ENCODE data around the gene GPR180. TPM values are rescaled to one million over a fixed set of nuclear protein-coding genes. Genes with fewer than 3 reads are reported as not detected.

GPR180 gene
- polyA plus RNA-seq, 2 of the 4 experiments (the other 2 are of a cell fraction): 3.6 to 7.8 TPM

DNA sequence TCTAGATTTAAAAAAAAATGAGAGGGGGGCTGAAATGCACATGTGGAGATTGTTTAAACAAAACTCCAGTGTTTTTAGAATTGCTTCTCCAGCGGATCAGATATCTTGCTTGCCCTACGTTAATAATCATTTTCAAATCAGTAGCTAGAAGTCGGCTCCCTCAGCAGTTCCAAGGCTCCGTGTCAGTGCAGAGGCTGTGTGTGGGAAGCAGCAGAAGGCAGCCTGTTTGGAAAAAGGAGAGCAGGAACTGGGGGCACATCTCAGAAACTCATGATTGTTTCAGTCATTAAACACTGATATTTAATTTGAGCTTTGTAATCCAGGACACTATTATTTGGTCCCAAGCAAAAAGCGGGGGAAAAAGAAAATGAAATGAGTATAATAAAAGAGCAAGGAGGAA lies 59.7 kb downstream of the GPR180 start (continued):
- TF ChIP-seq, protein P1, sequence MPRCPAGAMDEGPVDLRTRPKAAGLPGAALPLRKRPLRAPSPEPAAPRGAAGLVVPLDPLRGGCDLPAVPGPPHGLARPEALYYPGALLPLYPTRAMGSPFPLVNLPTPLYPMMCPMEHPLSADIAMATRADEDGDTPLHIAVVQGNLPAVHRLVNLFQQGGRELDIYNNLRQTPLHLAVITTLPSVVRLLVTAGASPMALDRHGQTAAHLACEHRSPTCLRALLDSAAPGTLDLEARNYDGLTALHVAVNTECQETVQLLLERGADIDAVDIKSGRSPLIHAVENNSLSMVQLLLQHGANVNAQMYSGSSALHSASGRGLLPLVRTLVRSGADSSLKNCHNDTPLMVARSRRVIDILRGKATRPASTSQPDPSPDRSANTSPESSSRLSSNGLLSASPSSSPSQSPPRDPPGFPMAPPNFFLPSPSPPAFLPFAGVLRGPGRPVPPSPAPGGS (IDR thresholded peaks at IDR 0.05): no peak
- TF ChIP-seq HOXA7 (CRISPR knock-in tag; IDR thresholded peaks at IDR 0.05) (no peak), CBX2 (IDR thresholded peaks at IDR 0.05; ENCODE audit: borderline replicate concordance, low read depth) (no peak), FOSL2 (IDR thresholded peaks at IDR 0.05) (no peak), FOSL2 (CRISPR knock-in tag; IDR thresholded peaks at IDR 0.05) (no peak)

DNA sequence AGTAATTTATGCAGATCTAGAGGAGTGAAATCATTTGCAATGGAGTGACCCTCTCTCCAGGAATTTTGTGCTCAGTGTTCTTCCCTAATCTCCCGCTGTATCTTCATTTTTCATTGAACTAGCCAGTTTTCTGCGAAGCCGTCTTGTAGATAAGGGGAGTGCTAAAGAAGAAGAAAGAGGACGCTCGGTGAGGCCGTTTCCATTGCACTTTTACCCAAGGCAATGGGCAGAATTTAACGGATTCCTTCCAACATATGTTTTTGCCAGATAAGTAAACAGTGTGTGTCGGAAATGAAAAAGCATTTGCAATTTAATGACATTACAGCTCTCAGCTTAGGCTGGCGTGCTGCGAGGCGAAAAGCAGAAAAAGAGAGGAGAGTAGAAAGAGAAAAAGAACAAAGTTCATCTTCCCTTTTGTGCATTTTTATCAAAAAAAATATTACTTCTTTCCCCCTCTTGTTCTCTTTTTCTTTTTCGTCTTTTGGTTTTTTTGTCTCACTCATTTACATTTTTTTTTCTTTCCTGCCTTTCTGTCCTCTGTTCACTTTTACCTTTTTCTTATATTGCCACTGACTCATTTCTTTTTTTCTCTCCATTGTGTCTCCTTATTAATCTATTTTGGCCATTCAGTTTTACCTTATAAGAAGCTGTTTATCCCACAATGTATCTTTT lies 60.8 kb downstream of the GPR180 start:
- no peak overlapping the region for H3K4me2 ChIP-seq
- DNase-seq (ENCODE audit: low read depth in 1 of 2, low spot score in 1 of 2) (no peak), ATAC-seq (no peak), FAIRE-seq (no peak)
- no peaks in the 10 kb centered on the region for H3K9me3 ChIP-seq
- no peak overlapping the region for H3K4me3 ChIP-seq
- H3K4me1 ChIP-seq: 0 out of 3 replicates have a peak, but pooled peaks cover under 1% of the 10 kb centered on the region
- ChIA-PET CTCF (interaction anchor here (1.1 to 4.2 kb wide), 4 partner anchors 10 to 42 kb away, joined by 4 to 17 read pairs (median 9); no protein-coding TSS in a partner anchor), POLR2A (no interaction called here)
- WGBS (ENCODE audit: missing lambda C conversion rate): 80% methylated on average over 12 of the region's 12 CpGs
- no peak overlapping the region for H3K27ac ChIP-seq
- TF ChIP-seq GATA3 (IDR thresholded peaks at IDR 0.05; ENCODE audit: borderline replicate concordance) (no peak), HEYL (CRISPR knock-in tag; IDR thresholded peaks at IDR 0.05) (no peak), FOSB (CRISPR knock-in tag; IDR thresholded peaks at IDR 0.05) (no peak), RARB (CRISPR knock-in tag; IDR thresholded peaks at IDR 0.05) (no peak), POLR2AphosphoS2 (conservative IDR thresholded peaks at IDR 0.05; ENCODE audit: low read length) (no peak), KDM5A (IDR thresholded peaks at IDR 0.05) (no peak), TFCP2L1 (CRISPR knock-in tag; IDR thresholded peaks at IDR 0.05) (no peak), PHF8 (IDR thresholded peaks at IDR 0.05; ENCODE audit: borderline replicate concordance, low read depth) (no peak)
- TF ChIP-seq, protein P2, sequence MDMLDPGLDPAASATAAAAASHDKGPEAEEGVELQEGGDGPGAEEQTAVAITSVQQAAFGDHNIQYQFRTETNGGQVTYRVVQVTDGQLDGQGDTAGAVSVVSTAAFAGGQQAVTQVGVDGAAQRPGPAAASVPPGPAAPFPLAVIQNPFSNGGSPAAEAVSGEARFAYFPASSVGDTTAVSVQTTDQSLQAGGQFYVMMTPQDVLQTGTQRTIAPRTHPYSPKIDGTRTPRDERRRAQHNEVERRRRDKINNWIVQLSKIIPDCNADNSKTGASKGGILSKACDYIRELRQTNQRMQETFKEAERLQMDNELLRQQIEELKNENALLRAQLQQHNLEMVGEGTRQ (IDR thresholded peaks at IDR 0.05): no peak
- TF ChIP-seq, protein P3, sequence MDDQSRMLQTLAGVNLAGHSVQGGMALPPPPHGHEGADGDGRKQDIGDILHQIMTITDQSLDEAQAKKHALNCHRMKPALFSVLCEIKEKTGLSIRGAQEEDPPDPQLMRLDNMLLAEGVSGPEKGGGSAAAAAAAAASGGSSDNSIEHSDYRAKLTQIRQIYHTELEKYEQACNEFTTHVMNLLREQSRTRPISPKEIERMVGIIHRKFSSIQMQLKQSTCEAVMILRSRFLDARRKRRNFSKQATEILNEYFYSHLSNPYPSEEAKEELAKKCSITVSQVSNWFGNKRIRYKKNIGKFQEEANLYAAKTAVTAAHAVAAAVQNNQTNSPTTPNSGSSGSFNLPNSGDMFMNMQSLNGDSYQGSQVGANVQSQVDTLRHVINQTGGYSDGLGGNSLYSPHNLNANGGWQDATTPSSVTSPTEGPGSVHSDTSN (IDR thresholded peaks at IDR 0.05): no peak
- TF ChIP-seq, protein P4, sequence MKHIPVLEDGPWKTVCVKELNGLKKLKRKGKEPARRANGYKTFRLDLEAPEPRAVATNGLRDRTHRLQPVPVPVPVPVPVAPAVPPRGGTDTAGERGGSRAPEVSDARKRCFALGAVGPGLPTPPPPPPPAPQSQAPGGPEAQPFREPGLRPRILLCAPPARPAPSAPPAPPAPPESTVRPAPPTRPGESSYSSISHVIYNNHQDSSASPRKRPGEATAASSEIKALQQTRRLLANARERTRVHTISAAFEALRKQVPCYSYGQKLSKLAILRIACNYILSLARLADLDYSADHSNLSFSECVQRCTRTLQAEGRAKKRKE (CRISPR knock-in tag; IDR thresholded peaks at IDR 0.05; ENCODE audit: low read depth): no peak

DNA sequence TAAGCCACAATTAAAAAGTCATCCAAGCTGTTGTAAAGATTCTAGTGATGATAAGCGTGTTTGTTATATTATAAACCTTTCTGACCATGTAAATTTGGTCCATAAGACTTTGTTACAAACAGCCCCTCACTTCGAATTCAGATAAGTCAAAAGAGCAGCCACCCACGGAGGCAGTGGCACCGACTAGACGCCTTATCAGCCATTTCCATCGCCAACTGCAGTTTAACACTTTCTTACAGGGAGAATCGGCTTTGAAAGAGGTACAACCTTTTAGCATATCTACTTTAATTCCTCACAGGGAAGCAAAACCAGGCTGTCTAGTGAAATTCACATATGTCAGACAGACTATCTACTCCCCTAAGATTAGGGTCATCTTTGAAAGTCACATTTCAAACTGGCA lies 63.2 kb downstream of the GPR180 start:
- CTCF ChIA-PET: interaction anchor here (0.6 to 4.2 kb wide), 3 partner anchors 10 to 739 kb away, joined by 3 to 17 read pairs (median 3); no protein-coding TSS in a partner anchor
- H3K9me3 ChIP-seq: no peaks in the 10 kb centered on the region
- FAIRE-seq: no peak
- POLR2A ChIA-PET: no interaction called here
- WGBS (ENCODE audit: missing lambda C conversion rate): 47% methylated on average over 7 of the region's 7 CpGs
- H3K4me3 ChIP-seq: no peak overlapping the region
- ATAC-seq: no peak
- H3K4me2 ChIP-seq: no peak overlapping the region
- no peak for DNase-seq (ENCODE audit: low read depth in 1 of 2, low spot score in 1 of 2)
- H3K4me1 ChIP-seq: no peaks in the 10 kb centered on the region
- H3K27ac ChIP-seq: no peak overlapping the region
- TF ChIP-seq ESRRA (IDR thresholded peaks at IDR 0.05; ENCODE audit: borderline replicate concordance, low read length) (no peak), HEYL (CRISPR knock-in tag; IDR thresholded peaks at IDR 0.05) (no peak), KDM5A (IDR thresholded peaks at IDR 0.05) (no peak), FOSB (CRISPR knock-in tag; IDR thresholded peaks at IDR 0.05) (no peak), TP53 (CRISPR knock-in tag; IDR thresholded peaks at IDR 0.05) (no peak), HOXB5 (CRISPR knock-in tag; IDR thresholded peaks at IDR 0.05) (no peak), CHD2 (IDR thresholded peaks at IDR 0.05; ENCODE audit: low read length, partially characterized antibody) (no peak), FOXS1 (CRISPR knock-in tag; IDR thresholded peaks at IDR 0.05) (no peak)
- TF ChIP-seq, protein P5, sequence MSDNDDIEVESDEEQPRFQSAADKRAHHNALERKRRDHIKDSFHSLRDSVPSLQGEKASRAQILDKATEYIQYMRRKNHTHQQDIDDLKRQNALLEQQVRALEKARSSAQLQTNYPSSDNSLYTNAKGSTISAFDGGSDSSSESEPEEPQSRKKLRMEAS (IDR thresholded peaks at IDR 0.05): no peak
- TF ChIP-seq, protein P1 (IDR thresholded peaks at IDR 0.05): no peak
